Ovary (tissue), 9 donors: ENCODE measurements around the gene C4BPB. TPM values are rescaled to one million over a fixed set of nuclear protein-coding genes. Genes with fewer than 3 reads are reported as not detected.

Experiments used
- DNase-seq, 5 donors: peaks; one replicate each; pipeline ENCODE4 v3.0.0-alpha.2; 2019 to 2020
- H3K27ac ChIP-seq, 2 donors: fragments of 200-600 bp; one replicate each; pipeline versions ENCODE4 v1.5.1 to v1.8.0; 2019 to 2022
- H3K27me3 ChIP-seq: fragments of 200-600 bp; one replicate; pipeline ENCODE4 v1.8.0; 2022
- H3K36me3 ChIP-seq: fragments of 200-600 bp; sonication (generic); one replicate; pipeline ENCODE4 v1.5.1; 2019
- H3K4me1 ChIP-seq: one replicate; pipeline ENCODE4 v1.8.1; 2013; ENCODE audit warnings: mild to moderate bottlenecking, moderate library complexity; ENCODE audit not compliant: insufficient read depth
- H3K4me3 ChIP-seq: fragments of 200-600 bp; sonication (generic); one replicate; pipeline ENCODE4 v1.5.1; 2017
- H3K9me3 ChIP-seq, 2 donors: fragments of 200-600 bp in 1 of 2; sonication (generic) in 1 of 2; one replicate each; pipeline versions ENCODE4 v1.5.1 to v1.8.1; 2013 to 2019; ENCODE audit warnings: mild to moderate bottlenecking in 1 of 2, moderate library complexity in 1 of 2
- CTCF ChIP-seq, 3 donors: fragments of 450-650 bp in 2 of 3; fragments of 200-600 bp in 1 of 3; IDR thresholded peaks; one replicate each; pipeline versions ENCODE4 v1.5.1 to v1.8.0; 2016 to 2022; ENCODE audit warnings: antibody characterized with exemption in 3 of 3, mild to moderate bottlenecking in 1 of 3
- EP300 ChIP-seq: sonication (generic); formaldehyde crosslinking; IDR thresholded peaks from one replicate; pipeline ENCODE4 v1.6.1; 2017; ENCODE audit warnings: antibody characterized with exemption
- POLR2A ChIP-seq: fragments of 450-650 bp; IDR thresholded peaks from one replicate; pipeline ENCODE4 v1.6.1; 2017; ENCODE audit warnings: antibody characterized with exemption, mild to moderate bottlenecking, moderate library complexity
- WGBS, 3 donors: extraction: QIAGEN DNeasy Blood & Tissue Kit in 1 of 3; methylation state at CpG; one replicate each; pipeline versions ENCODE4 v1.1.5 to v1.1.7; 2013 to 2017; 5-methylcytosine and 5-hydroxymethylcytosine counted together
- intact Hi-C, 4 donors: fragments of 100-400 bp; cut with DNase I; formaldehyde crosslinking; loops; one replicate each; pipeline versions ENCODE4 v1.11.0 to v1.15.1; 2022 to 2023
- polyA plus RNA-seq, 2 donors: library from polyadenylated mRNA; stranded (reverse); fragments of 200-250 nt in 1 of 2; fragments of 350-450 nt in 1 of 2; fragmentation: Illumina TruSeq in 1 of 2; extraction: RNeasy Lipid Tissue Mini Kit (QIAGEN cat#74804) in 1 of 2; gene quantifications; one replicate each; pipeline ENCODE4 v1.2.3, GENCODE V29; 2013 to 2014
- total RNA-seq, 7 donors: library from RNA; depleted of rRNA in 2 of 7; stranded (reverse); fragments of >200 nt in 2 of 7; fragmentation: NEBNext Ultra II Directional in 3 of 7; extraction: Animal tissue kit (Norgen Biotek cat#: 25700) in 3 of 7; gene quantifications; one replicate each; pipeline versions ENCODE4 v1.1.0 to v1.2.4, GENCODE V29; 2016 to 2023
- donor health status: DM: no; HTN: no; CAD: no; lungs with moderate emphysema.
- donor health status: DM: no; HTN: no; CAD: no.
- donor health status: Bipolar disorder and iron deficiency.
- donor health status: DM: yes; HTN: yes; CAD: no.
- donor health status: DM: no; HTN: no; CAD: no.
- donor health status: DM: yes; HTN: yes; CAD: no.

C4BPB gene
- total and polyA plus RNA-seq, 9 donors, result 2.5 to 88.5 (median 20.3) TPM

- Histone ChIP-seq H3K27ac (no peak overlapping the region), H3K27me3 (no peaks in the 10 kb centered on the region), H3K9me3 (no peaks in the 10 kb centered on the region), H3K36me3 (no peaks in the 10 kb centered on the region), H3K4me1 (no peaks in the 10 kb centered on the region), H3K4me3 (no peak overlapping the region)
- intact Hi-C loops, result loop anchor here in 2 of 4 donors (5.0 to 10.0 kb wide), 2 partner anchors 323 to 325 kb away; no protein-coding TSS in a partner anchor
- TF ChIP-seq CTCF (IDR thresholded peaks at IDR 0.05) (no peak), POLR2A (no peak), EP300 (no peak)
- no peak for DNase-seq
- WGBS, 3 donors, result 89 to 95% (median 90%) methylated on average over 2 of the region's 2 CpGs
These were observed 6.9 kb upstream of the C4BPB start for GRCh38 chr1:207081806-207082205.

DNA sequence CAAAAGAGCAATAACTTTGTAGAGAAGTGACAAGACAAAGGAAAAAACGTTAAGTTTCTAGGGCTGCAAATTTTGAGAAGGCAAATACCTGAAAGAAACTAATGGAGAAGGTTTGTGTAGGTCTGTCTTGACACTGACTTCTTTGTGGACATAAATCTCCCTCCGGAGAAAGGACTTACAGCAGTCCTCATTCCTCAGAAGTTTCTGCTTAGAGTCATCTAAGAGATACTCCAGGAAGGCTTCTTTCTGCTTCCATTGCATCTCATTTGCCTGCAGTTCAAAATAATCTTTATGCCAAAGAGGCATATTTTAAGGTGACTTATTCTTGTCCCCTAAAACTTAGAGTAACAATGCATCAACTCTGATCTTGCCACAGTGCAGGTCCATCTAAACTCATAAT is 4.4 kb upstream of the C4BPB start:
- DNase-seq, result no peak
- Histone ChIP-seq H3K4me3 (no peak overlapping the region), H3K27me3 (no peaks in the 10 kb centered on the region), H3K27ac (no peak overlapping the region), H3K36me3 (no peaks in the 10 kb centered on the region), H3K9me3 (no peaks in the 10 kb centered on the region), H3K4me1 (peaks cover 3% of the 10 kb centered on the region)
- TF ChIP-seq EP300 (no peak), POLR2A (no peak), CTCF (IDR thresholded peaks at IDR 0.05) (no peak)
- intact Hi-C loops, result loop anchor here in 2 of 4 donors (5.0 to 10.0 kb wide), 2 partner anchors 321 to 323 kb away; no protein-coding TSS in a partner anchor
- 32 to 43% (median 39%) methylated on average over 2 of the region's 2 CpGs for WGBS, 3 donors

DNA sequence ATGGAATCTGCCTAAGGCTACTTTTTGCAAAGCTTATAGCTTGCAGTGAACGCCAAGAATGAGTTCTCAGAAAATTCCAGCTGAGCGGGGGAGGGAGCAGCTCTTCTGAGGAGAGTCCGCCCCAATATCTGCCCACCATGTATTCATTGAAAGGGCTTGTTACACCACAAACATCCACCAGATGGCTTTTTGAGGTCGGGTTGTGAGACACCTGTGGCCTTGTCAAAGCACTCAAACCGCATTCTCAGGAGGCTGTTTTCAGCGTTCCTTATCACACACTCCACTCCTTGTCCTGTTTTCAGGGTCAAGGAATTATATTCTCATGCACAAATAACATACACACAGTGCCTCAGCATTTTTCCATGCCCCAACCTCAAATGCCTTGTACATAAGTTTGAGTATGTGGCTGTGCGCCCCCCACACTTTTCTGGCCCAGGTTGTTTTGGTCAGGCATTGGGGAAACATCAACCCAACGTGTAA is 3.9 kb upstream of the C4BPB start:
- no peak overlapping the region for H3K4me3 ChIP-seq
- WGBS, 3 donors, result 11 to 20% (median 17%) methylated on average over 8 of the region's 8 CpGs
- TF ChIP-seq EP300, result no peak
- peak in 2 of 3 donors; percentile 37 to 57 for TF ChIP-seq CTCF (IDR thresholded peaks at IDR 0.05)
- no peak for TF ChIP-seq POLR2A
- H3K36me3 ChIP-seq, result no peaks in the 10 kb centered on the region
- no peaks in the 10 kb centered on the region for H3K27me3 ChIP-seq
- H3K9me3 ChIP-seq, result no peaks in the 10 kb centered on the region
- intact Hi-C loops, result loop anchor here in 2 of 4 donors (5.0 to 10.0 kb wide), 2 partner anchors 320 to 323 kb away; no protein-coding TSS in a partner anchor
- peaks cover 3% of the 10 kb centered on the region for H3K4me1 ChIP-seq
- no peak overlapping the region for H3K27ac ChIP-seq
- DNase-seq, result peak in 3 of 5 donors; percentile 20 to 49 (median 48)

DNA sequence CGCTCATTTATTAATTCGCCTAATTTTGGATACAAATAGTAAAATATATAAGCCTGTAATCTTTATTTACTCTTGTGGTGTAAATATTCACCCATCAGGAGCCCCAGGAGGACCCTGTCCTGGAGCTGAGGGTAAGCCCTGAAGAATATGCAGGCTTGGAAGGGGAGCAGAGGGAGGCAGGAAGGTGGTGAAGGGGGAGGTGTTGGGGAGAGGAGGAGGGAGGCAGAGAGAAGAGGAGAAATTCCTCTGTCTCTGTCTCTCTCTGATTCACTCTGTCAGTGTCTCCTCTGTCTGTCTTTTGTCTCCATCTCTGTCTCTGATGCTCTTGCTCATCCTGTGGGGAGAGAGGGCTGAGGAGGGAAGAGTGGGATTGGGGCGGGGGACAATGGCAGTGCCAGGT is 2.8 kb upstream of the C4BPB start:
- WGBS, 3 donors, result 67 to 79% (median 67%) methylated on average over 3 of the region's 3 CpGs
- no peak for DNase-seq
- Histone ChIP-seq H3K4me1 (peaks cover 3% of the 10 kb centered on the region), H3K27ac (no peak overlapping the region), H3K9me3 (no peaks in the 10 kb centered on the region), H3K27me3 (no peaks in the 10 kb centered on the region), H3K4me3 (no peak overlapping the region), H3K36me3 (no peaks in the 10 kb centered on the region)
- TF ChIP-seq POLR2A (no peak), CTCF (IDR thresholded peaks at IDR 0.05) (no peak), EP300 (no peak)
- intact Hi-C loops, result loop anchor here in 1 of 4 donors (10.0 kb wide), 1 partner anchor 319 kb away; no protein-coding TSS in a partner anchor
